HEK293T (cell line): Measurements from ENCODE around the gene SH3BP5.

Source experiments
- CTCF ChIA-PET: fragments of 350-600 bp; formaldehyde crosslinking; extraction: SDS; loops from one replicate; lab custom pipeline; 2021; ENCODE audit warnings: antibody characterized with exemption, inconsistent platforms; lab: Yijun Ruan, JAX
- POLR2A ChIA-PET: fragments of 350-600 bp; formaldehyde crosslinking; extraction: SDS; loops from one replicate; lab custom pipeline; 2020; ENCODE audit warnings: antibody characterized with exemption, inconsistent platforms; lab: Yijun Ruan, JAX
- DNase-seq: peaks from one replicate; pipeline ENCODE4 v3.0.0; 2012; ENCODE audit warnings: mixed read lengths; ENCODE audit errors: extremely low spot score
- ARNT ChIP-seq: fragments of 450-650 bp; IDR thresholded peaks from 2 replicates; pipeline ENCODE4 v1.6.1; 2017; ENCODE audit warnings: mild to moderate bottlenecking
- BHLHE40 ChIP-seq: fragments of 450-650 bp; IDR thresholded peaks from 2 replicates; pipeline ENCODE4 v1.6.1; 2016; ENCODE audit warnings: mild to moderate bottlenecking, moderate library complexity, borderline replicate concordance
- CTBP1 ChIP-seq: fragments of 450-650 bp; IDR thresholded peaks from 2 replicates; pipeline ENCODE4 v1.6.1; 2016; ENCODE audit warnings: borderline replicate concordance
- ELF4 ChIP-seq: fragments of 450-650 bp; IDR thresholded peaks from 2 replicates; pipeline ENCODE4 v1.6.1; 2017; ENCODE audit warnings: antibody characterized with exemption
- FOXA1 ChIP-seq: fragments of 450-650 bp; IDR thresholded peaks from 2 replicates; pipeline ENCODE4 v1.6.1; 2016; ENCODE audit warnings: mild to moderate bottlenecking
- FOXK2 ChIP-seq: fragments of 450-650 bp; IDR thresholded peaks from 2 replicates; pipeline ENCODE4 v1.6.1; 2016; ENCODE audit warnings: mild to moderate bottlenecking
- FOXM1 ChIP-seq: fragments of 450-650 bp; IDR thresholded peaks from 2 replicates; pipeline ENCODE4 v1.6.1; 2017; ENCODE audit warnings: mild to moderate bottlenecking, borderline replicate concordance
- HDGF ChIP-seq: fragments of 450-650 bp; IDR thresholded peaks from 2 replicates; pipeline ENCODE4 v1.6.1; 2017; ENCODE audit warnings: antibody characterized with exemption, borderline replicate concordance
- L3MBTL2 ChIP-seq: fragments of 450-650 bp; conservative IDR thresholded peaks from 2 replicates; pipeline ENCODE4 v1.6.1; 2016; ENCODE audit warnings: mild to moderate bottlenecking
- LEF1 ChIP-seq: fragments of 450-650 bp; IDR thresholded peaks from 2 replicates; pipeline ENCODE4 v1.6.1; 2017; ENCODE audit warnings: mild to moderate bottlenecking, borderline replicate concordance
- NFRKB ChIP-seq: fragments of 450-650 bp; IDR thresholded peaks from 2 replicates; pipeline ENCODE4 v1.6.1; 2016; ENCODE audit warnings: mild to moderate bottlenecking, moderate library complexity
- PKNOX1 ChIP-seq: fragments of 450-650 bp; IDR thresholded peaks from 2 replicates; pipeline ENCODE4 v1.6.1; 2016
- SP1 ChIP-seq: fragments of 450-650 bp; IDR thresholded peaks from 2 replicates; pipeline ENCODE4 v1.6.1; 2017
- SUZ12 ChIP-seq: fragments of 450-650 bp; IDR thresholded peaks from 2 replicates; pipeline ENCODE4 v1.6.1; 2016; ENCODE audit warnings: mild to moderate bottlenecking
- TARDBP ChIP-seq: fragments of 450-650 bp; IDR thresholded peaks from 2 replicates; pipeline ENCODE4 v1.6.1; 2016
- ZNF384 ChIP-seq: fragments of 450-650 bp; IDR thresholded peaks from 2 replicates; pipeline ENCODE4 v1.6.1; 2016

SH3BP5 gene

GRCh38 chr3:15262021-15262420 lies 70.4 kb downstream of the SH3BP5 start:
- no peak for TF ChIP-seq LEF1
- POLR2A ChIA-PET = no interaction called here
- no peak for DNase-seq
- CTCF ChIA-PET = no interaction called here

GRCh38 chr3:15261274-15261673 lies 71.1 kb downstream of the SH3BP5 start:
- POLR2A ChIA-PET = no interaction called here
- DNase-seq = no peak
- CTCF ChIA-PET = no interaction called here
- no peak for TF ChIP-seq ZNF384
- no peak for TF ChIP-seq FOXM1
- TF ChIP-seq BHLHE40 = no peak

GRCh38 chr3:15260531-15260930 lies 71.9 kb downstream of the SH3BP5 start:
- DNase-seq = no peak
- POLR2A ChIA-PET = interaction anchor here (0.7 to 1.0 kb wide), 2 partner anchors 162 to 300 kb away, joined by 3 read pairs; partner anchors contain the start of gene RBSN
- CTCF ChIA-PET = interaction anchor here (1.3 kb wide), 1 partner anchor 145 kb away, joined by 3 read pairs; no protein-coding TSS in a partner anchor
- TF ChIP-seq BHLHE40 = no peak
- no peak for TF ChIP-seq FOXM1
- TF ChIP-seq CTBP1 = no peak
- TF ChIP-seq L3MBTL2 = no peak
- no peak for TF ChIP-seq FOXA1
- TF ChIP-seq ELF4 = no peak
- no peak for TF ChIP-seq HDGF
- no peak for TF ChIP-seq ZNF384
- TF ChIP-seq SP1 = no peak
- no peak for TF ChIP-seq NFRKB
- no peak for TF ChIP-seq TARDBP
- TF ChIP-seq FOXK2 = no peak
- TF ChIP-seq ARNT = no peak
- TF ChIP-seq LEF1 = no peak
- TF ChIP-seq SUZ12 = no peak

- ChIA-PET CTCF (interaction anchor here (1.3 kb wide), 1 partner anchor 49 kb away, joined by 3 read pairs; no protein-coding TSS in a partner anchor), POLR2A (no interaction called here)
- DNase-seq = no peak
- TF ChIP-seq PKNOX1 (no peak), FOXM1 (no peak), FOXK2 (no peak), L3MBTL2 (no peak)
These were observed 73.7 kb downstream of the SH3BP5 start for GRCh38 chr3:15258720-15259119.

- CTCF ChIA-PET = interaction anchor here (1.5 kb wide), 1 partner anchor 11 kb away, joined by 3 read pairs; no protein-coding TSS in a partner anchor
- POLR2A ChIA-PET = no interaction called here
- no peak for TF ChIP-seq PKNOX1
- no peak for TF ChIP-seq ELF4
- TF ChIP-seq FOXK2 = no peak
- no peak for TF ChIP-seq TARDBP
- no peak for TF ChIP-seq ARNT
- no peak for TF ChIP-seq HDGF
- TF ChIP-seq FOXM1 = no peak
- no peak for TF ChIP-seq L3MBTL2
- TF ChIP-seq LEF1 = no peak
- no peak for TF ChIP-seq CTBP1
- no peak for TF ChIP-seq NFRKB
- DNase-seq = no peak
These were observed 75.5 kb downstream of the SH3BP5 start for GRCh38 chr3:15256861-15257341.

- TF ChIP-seq SP1 (no peak), TARDBP (no peak)
- DNase-seq = no peak
- ChIA-PET POLR2A (no interaction called here), CTCF (no interaction called here)
These were observed 77.2 kb downstream of the SH3BP5 start for GRCh38 chr3:15255215-15255614.

- POLR2A ChIA-PET = no interaction called here
- TF ChIP-seq SUZ12 (no peak), ZNF384 (no peak), FOXK2 (no peak), LEF1 (no peak), CTBP1 (no peak), SP1 (no peak), ELF4 (no peak), PKNOX1 (no peak), TARDBP (no peak), L3MBTL2 (no peak), HDGF (no peak), FOXM1 (no peak)
- DNase-seq = no peak
- CTCF ChIA-PET = interaction anchor here (1.2 kb wide), 1 partner anchor 15 kb away, joined by 4 read pairs; no protein-coding TSS in a partner anchor
These were observed 79.2 kb downstream of the SH3BP5 start for GRCh38 chr3:15253023-15253697.
